ENCODE results near the gene SCFD2.

GRCh38 chr4:53040851-53041250 lies 325.0 kb downstream of the SCFD2 start:
- no peak for TF ChIP-seq E2F1 (CRISPR knock-in tag; IDR thresholded peaks at IDR 0.05)
- no peak for TF ChIP-seq ATF1 (CRISPR knock-in tag; IDR thresholded peaks at IDR 0.05)
- TF ChIP-seq CTCF (IDR thresholded peaks at IDR 0.05): no peak
- TF ChIP-seq FOXP4 (CRISPR knock-in tag; IDR thresholded peaks at IDR 0.05): no peak
- TF ChIP-seq ZNF532 (CRISPR knock-in tag; IDR thresholded peaks at IDR 0.05; ENCODE audit: borderline replicate concordance): no peak
- TF ChIP-seq IRF1 (CRISPR knock-in tag; IDR thresholded peaks at IDR 0.05): no peak
- TF ChIP-seq PRDM15 (CRISPR knock-in tag; IDR thresholded peaks at IDR 0.05): no peak
- TF ChIP-seq SP1 (CRISPR knock-in tag; conservative IDR thresholded peaks at IDR 0.05): no peak
- no peak for TF ChIP-seq ESRRA (CRISPR knock-in tag; IDR thresholded peaks at IDR 0.05; ENCODE audit: borderline replicate concordance)
- TF ChIP-seq PREB (CRISPR knock-in tag; IDR thresholded peaks at IDR 0.05; ENCODE audit: borderline replicate concordance): no peak
- TF ChIP-seq NR3C1 (CRISPR knock-in tag; conservative IDR thresholded peaks at IDR 0.05; ENCODE audit: low read depth): no peak
- no peak for TF ChIP-seq HMGXB4 (CRISPR knock-in tag; IDR thresholded peaks at IDR 0.05)
- no peak for TF ChIP-seq MAX (CRISPR knock-in tag; IDR thresholded peaks at IDR 0.05)
- no peak for TF ChIP-seq NR1H2 (CRISPR knock-in tag; IDR thresholded peaks at IDR 0.05)

Data from WTC11 (cell line).